Esophagus squamous epithelium (tissue), 4 donors: Measurements from ENCODE around the gene SORCS1.

Experiments used
- CTCF ChIP-seq, 6 experiments: fragments of 450-650 bp in 4 of 6; fragments of 200-600 bp in 2 of 6; sonication (generic) in 2 of 6; IDR thresholded peaks; one replicate each; pipeline ENCODE4 v1.5.1; 2016 to 2019; ENCODE audit warnings: antibody characterized with exemption in 6 of 6, mild to moderate bottlenecking in 4 of 6, moderate library complexity in 4 of 6
- POLR2A ChIP-seq, 4 donors: fragments of 450-650 bp; IDR thresholded peaks; one replicate each; pipeline ENCODE4 v1.6.1; 2017; ENCODE audit warnings: antibody characterized with exemption in 4 of 4, mild to moderate bottlenecking in 4 of 4, moderate library complexity in 3 of 4

GRCh38 chr10:107043461-107043860, 121.0 kb downstream of the SORCS1 start:
- TF ChIP-seq CTCF (IDR thresholded peaks at IDR 0.05) (no peak), POLR2A (IDR thresholded peaks at IDR 0.05) (no peak)
